NCI-H1694 (cell line): ENCODE measurements around the gene WDR48.

Experiments
- DNase-seq: peaks from one replicate; lab custom pipeline; 2025; lab: John Stamatoyannopoulos, UW

The WDR48 gene

DNA sequence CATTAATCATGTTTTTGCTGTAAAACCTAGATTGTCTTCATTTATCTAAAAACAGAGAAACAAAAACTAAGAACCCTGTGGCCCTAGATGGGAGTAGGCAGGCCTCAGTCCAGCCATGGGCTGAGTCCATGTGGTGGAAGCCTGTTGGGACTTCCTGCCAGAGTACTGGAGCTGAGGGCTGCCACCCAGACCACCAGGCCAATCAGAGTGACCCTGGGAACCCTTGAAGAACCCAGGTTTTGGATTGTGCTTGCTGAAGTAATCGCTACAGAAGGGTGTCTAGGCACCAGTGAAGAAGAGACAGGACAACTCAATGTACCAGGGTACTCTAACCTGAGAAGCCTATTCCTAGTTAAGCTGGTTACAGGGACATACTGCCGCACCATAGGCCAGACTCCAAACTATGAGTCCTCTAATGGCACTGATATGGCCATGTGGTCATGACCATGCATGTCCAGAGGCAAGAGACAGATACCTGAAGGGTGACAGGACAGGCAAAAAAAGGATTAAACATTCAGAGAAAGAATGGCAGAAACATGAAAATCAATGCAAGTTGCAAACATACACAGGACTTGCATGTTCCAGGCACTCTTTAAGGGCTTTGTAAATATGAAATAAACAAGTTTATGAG is 88.6 kb downstream of the WDR48 start:
- DNase-seq, result no peak

DNA sequence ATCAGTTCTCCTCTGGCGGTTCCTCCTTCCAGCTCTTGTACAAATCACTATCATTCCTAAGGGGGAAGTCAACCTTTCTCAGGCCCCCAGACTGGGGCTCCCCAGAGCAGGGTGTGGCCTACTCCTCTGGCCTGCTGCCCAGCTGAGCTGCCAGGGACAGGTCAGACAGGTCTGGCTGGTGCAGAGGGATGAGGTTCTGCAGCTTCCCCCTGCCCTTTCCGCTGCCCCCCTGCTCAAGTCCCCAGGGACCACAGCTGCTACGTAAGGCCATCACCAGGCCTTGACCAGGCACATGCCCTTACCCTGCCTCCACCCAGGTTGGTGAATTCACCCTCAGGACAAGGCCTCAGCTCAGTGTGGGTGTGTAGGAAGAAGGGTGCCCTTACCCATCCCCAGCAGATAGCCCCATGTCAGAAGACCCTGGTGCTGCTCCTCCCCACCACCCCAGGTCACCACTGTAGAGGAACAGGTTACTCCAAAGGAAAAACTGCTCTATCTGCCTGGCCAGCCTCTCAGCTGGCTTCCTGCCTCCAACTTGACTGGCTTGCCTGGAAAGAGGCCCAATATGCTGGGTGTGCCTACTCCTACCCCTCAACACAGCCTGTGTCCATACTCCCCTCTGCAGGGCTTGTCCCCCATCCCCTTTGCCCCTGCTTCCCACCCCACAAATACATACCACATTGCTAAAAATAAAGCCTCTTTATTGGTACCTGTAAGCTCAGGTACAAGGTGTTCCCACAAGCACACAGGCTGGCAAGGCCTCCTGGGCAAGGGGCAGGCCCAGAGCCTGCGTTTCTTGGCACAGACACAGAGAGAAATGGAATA is 89.6 kb downstream of the WDR48 start:
- DNase-seq, result no peak

DNA sequence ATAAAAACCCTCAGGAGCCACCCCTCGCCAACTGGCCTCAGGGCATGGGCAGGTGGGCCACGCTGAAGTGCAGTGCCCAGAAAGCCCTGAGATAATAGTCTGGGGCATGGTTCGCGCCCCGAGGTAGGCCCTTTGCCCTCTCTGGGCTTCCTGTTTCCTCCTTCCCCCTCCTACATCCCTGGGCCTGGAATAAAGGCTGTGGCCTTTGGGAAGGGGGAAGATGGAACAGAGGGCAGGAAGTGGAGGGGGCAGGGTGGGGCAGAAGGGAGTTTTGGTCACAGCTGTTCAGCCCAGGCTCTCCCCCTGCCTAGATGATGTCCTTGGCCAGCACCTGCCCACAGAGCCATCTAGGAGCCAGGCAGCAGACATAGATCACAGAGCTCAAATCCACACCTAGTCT is 90.3 kb downstream of the WDR48 start:
- DNase-seq, result no peak

DNA sequence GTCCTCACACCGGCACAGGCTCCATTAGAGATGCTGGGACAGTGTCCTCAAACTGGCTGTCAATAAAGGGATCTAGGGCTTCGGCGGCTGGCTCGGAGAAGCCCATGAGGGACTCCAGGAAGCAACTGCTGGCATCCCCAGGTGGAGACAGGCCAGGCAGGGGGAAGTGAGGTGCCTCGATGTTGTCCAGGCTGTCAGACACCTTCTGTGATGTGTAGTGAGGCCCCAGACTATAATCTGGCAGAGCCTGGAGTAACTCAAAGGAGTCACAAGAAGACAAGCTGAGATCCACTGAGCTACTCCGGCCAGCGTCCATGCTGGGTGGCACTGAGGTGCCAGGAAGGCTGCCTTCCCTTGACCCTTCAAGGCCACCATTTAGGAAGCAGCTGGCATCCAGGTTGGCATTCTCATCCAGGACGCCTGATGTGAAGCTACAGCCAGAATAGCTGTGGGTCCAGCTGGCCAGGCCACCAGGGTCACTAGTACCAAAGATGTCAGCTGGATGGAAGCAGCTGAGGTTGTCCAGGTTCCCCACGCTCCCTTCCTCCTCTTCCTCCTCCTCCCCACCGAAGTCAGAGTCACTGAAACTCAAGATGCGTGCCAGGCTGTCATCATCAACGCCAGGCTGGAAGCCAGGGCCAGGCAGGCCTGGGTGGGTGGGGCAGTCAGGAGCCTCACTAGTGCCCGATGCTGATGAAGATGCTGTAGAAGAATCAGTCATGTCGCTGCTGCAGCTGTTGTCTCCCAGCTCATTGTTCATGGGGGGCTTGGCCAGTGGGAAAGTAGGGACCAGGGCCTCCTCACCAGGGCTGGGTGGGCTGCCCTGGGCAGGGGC is 91.5 kb downstream of the WDR48 start:
- no peak for DNase-seq

DNA sequence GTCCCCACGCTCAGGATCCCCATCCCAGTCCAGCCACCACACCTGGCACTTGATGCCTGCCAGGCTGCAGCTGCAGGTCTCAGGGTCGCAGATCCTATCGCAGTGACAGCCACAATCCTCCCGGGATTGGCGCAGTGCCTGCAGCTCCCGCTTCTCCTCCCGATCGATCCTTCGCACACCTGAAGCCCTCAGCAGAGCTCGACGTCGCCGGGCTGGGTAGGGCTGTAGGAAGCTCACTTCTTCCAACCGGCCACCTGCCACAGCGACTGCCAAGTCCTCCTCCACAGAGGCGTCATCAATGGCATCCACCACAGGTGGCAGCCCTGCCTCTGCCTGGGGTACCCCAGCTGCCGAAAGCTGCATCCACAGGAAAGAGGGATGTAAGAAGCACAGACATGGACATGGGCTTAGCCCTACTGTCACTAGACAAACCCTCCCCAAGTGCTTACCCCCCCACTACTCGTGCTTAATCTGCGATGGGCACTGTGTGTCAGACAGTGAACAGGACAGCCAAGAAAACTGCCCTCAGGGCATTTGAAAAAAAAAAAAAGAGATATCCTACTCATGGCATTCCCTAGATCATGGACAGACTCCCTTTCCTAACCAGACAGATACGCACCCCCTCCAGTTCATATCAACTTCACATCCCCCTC is 92.4 kb downstream of the WDR48 start:
- DNase-seq, result no peak

DNA sequence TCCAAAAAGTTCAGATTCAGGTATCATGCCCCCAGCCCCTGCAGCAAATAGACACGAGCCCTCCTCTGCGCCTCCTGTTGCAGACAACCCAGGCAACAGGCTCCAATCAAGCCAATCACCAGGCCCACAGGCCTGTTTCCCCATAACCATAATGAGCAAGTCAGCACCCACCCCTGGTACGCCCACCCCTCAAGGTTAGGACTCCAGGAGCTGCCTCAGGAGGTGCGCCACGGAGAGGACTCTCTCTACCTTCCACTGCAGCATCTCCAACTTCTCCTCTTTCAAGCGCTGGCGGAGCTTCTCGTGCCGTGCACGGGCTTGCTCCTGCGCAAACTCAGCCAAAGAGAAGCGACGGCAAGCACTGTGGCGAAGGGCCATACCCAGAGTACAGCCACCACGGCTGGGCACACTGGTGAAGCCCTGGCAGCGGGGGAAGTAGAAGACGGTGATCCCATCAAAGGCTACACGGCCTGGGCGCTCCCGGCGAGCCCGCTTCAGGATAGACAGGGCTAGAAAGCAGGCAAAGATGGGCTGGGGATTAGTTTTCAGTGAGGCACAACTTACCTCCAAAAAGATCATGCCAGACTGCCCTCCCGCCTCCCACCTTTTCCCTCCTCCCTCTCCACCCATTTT is 93.0 kb downstream of the WDR48 start:
- DNase-seq, result no peak

DNA sequence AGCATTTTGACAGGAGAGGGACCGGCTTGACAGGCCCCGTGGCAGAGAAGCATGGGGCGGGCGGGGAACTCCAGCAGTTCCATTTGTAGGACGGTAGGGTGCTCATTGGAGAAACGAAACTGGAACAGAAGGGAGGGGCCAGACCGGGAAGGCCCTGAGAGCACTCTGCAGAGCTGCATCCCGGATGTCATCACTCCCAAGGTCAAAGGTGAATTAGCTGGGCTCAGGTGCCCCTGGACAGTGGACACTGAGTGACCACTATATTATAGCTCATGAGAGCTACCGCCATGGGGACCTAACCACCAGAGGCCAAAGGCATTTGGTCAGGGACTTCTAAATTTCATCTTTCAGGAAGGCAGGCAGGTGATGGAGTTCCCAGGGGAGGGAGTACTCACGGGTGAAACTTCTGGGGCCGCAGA is 94.3 kb downstream of the WDR48 start:
- DNase-seq, result no peak
